GM12874 (cell line): Measurements from ENCODE around the gene PRKG1.

Experiments
- CTCF ChIP-seq: IDR thresholded peaks from 2 replicates; pipeline ENCODE4 v1.5.1; 2011; ENCODE audit warnings: low read depth, mild to moderate bottlenecking, control low read depth, low read length, moderate library complexity; ENCODE audit not compliant: insufficient read depth

The PRKG1 gene

GRCh38 chr10:52259426-52259812 lies 1185.1 kb downstream of the PRKG1 start:
- TF ChIP-seq CTCF: no peak

GRCh38 chr10:52261362-52261761 lies 1187.1 kb downstream of the PRKG1 start:
- no peak for TF ChIP-seq CTCF

DNA sequence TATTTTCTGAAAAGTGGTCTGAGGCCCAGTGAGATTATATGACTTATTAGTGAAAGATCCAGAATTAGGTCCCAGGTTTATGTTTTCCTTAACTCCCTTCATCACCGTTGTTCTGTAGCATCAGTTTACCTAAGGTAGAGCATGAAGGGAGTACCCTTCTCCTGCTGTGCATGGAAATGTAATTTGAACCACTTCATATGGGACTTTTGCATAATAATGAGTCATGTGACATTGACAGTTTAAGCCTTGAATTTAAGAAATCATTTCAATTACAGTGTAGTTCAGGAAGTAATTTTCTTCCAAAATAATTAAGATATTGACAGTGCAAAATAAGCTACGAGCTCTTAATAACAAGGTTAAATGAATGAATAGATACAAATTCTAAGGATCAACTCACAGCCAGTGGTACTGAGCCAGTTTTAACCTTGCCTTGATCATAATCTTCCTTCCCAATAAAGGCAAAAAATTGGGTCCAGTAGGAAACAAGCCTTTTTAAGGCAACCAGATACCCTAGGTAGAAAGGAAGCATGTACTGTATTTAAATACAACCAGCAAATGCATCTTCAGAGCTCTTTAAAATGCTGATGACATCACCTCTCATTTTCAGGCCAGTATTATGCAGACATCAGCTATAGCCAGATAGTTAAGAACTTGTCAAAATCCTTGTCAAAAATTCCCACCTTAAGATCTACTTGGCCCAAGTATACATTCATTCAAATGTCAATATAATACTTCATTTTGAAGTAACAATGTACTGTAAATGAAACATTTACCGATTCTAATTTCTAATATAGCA lies 1191.0 kb downstream of the PRKG1 start:
- no peak for TF ChIP-seq CTCF

- TF ChIP-seq CTCF: no peak
These were observed 1192.6 kb downstream of the PRKG1 start for GRCh38 chr10:52266858-52267257.

- TF ChIP-seq CTCF: no peak
These were observed 1194.5 kb downstream of the PRKG1 start for GRCh38 chr10:52268790-52269189.

DNA sequence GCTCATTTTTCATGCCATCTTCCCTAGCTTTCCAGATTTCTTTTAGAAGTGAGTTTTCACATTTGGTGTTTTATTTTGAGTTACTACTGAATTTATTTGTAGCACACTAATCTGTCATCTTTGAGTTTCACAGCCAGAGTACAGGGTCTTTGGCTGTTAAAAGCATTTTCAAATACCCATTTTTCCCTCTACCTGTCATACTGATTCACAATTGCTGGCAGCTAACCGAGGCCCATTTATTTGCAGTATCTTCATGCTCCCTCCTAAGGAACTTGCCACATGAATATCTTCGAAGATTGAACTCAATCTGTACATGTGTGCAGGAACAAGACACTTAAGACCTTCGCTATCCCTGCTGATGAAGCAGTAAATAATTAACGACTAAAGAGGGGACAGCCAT lies 1194.9 kb downstream of the PRKG1 start:
- no peak for TF ChIP-seq CTCF

DNA sequence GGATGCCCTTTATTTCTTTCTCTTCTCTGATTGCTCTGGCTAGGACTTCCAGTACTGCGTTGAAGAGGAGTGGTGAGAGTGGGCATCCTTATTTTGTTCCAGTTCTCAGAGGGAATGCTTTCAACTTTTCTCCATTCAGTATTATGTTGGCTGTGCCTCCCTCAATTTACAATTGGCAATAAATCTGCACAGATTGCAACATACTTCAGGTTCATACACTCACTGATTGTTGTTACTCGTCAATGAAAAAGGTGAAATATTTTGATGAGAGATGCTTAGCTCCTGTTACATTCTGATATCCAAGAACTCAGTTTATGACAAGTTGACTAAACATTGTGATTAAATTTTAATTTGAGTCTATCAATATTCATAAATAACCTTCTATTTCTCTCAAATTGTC lies 1201.9 kb downstream of the PRKG1 start:
- TF ChIP-seq CTCF: no peak
